T1000 (cell line): ENCODE data around the gene NOSTRIN.
"Not testable (repeated sequence)": the region's sequence is repeated elsewhere in the genome, so short reads cannot be mapped to it uniquely, and the experiment has no call there.

ENCODE experiments used
- DNase-seq: peaks from one replicate; lab custom pipeline; 2025; ENCODE audit warnings: mixed read lengths; lab: John Stamatoyannopoulos, UW

The NOSTRIN gene, protein sequence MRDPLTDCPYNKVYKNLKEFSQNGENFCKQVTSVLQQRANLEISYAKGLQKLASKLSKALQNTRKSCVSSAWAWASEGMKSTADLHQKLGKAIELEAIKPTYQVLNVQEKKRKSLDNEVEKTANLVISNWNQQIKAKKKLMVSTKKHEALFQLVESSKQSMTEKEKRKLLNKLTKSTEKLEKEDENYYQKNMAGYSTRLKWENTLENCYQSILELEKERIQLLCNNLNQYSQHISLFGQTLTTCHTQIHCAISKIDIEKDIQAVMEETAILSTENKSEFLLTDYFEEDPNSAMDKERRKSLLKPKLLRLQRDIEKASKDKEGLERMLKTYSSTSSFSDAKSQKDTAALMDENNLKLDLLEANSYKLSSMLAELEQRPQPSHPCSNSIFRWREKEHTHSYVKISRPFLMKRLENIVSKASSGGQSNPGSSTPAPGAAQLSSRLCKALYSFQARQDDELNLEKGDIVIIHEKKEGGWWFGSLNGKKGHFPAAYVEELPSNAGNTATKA

DNA sequence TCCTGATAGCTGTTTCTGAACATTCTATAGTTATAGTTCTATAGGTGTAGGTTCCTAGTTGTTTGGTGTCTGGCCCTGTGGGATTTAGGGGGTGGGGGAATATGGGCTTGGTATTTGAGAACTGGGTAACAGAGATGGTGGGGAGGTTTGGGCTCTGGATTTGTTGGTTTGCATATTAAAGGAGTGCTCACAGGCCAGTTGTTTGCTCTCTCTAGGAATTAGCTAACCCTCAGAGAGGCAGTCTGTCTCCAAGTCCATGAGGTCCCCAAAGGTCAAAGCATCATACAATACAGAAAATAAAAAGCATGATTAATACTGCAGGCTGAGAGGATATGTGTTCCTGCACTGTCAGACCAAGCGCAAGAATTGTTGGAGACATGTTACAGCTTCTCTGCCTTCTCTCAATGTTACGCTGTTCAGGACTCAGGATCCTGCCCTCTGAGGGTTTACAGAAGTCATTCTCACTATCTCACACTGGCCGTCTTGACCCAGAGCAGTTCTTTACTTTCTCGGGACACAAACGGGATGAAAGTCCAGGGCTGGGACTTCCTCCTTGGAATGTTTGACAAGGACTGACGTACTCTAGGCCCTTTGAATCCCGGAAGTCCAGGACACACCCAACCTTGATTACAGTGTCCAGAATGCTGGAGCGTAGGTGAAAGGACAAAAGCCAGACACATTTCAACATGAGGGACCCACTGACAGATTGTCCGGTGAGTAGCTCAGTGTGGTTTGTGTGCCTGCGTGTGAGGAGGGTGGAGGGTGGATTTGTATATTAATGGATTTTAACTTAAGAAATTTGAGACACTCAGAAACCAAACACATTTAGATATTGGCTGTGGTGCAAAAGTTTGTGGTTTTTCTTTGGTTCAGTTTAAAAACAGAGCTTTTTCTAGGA is at the start of gene NOSTRIN:
Gene NOSTRIN, plus strand, starts transcription at position 677 of the 898 bp plus-strand sequence. Its CDS starts 10 bp downstream, at position 687.
- no peak for DNase-seq

DNA sequence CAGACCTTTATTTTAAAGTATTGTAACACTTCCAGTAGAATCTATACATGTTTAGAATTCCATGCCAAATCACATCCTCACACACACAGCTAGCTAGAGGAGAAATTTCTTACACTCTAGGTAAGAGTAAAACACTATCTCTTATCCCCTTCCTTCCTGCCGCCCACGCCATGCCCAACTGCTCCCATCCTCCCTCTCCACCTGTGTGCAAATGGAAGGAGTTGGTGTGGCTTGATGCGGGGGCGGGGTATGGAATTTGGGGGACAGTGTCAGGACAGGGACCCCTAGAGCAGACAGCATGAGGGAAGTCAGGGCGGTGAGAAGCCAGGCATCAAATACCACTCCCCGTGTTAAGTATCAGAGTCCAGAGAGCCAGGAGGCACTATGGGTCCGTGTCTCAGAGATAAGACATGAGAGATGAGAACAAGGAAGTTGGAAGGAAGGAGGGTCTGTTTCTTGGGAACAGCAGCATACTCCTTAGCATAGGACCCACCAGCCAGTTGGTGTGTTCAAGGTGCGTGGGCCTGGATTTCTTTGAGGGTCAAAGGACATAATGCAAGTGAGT is 48.6 kb upstream of the NOSTRIN start:
- DNase-seq = no peak

DNA sequence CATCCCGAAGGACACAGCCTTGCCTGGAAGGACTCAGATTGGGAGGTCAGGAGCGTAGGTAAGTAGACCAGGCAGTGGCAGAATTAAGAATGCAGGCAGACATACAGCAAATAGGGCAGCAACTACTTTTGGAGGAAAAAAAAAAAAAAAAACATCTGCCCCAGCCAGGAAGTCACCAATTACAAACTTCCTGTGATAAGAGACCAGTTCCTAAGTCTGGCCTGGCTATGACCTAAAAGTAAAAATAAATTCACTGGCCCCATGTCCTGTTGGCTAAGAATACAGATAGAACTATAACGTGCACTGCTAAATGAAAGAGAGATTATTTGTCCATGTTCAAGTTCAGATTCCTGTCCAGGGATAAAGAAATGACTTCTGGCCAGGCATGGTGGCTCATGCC is 45.2 kb upstream of the NOSTRIN start:
- no peak for DNase-seq

DNA sequence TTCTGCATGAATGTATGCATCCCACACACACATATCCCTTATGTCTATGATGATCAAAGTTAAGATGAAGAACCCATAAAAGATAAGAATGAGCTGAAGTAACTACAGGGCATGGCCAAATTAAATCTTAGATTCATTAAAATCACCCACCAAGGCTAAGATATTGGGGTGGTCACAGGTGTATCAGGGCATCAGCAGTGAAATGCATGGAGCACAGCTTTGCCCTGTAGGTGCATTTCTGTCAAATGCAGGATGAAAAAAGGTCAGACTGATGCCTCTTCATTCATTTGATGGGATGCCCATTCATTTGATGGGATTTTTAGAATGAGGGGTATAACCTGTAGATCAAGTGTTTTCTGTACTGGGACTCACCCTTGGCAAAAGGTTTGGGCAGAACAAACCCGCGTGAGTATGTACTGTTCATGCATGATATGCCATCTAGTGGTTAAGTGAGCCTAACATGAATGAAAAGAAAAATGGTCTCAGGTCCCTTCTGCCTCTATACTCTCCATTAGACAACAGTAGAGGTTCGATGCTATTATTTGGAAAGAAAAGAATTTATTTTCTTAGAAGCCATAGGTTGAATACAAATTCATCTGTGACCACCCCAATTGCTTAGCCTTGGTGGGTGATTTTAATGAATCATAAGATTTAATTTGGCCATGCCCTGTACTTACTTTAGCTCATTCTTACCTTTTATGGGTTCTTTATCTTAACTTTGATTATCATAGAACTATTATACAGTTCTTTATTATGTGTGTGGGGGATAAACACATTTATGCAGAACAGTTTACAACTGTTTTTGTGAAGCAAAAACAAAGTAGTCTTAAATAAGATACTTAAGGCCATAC is 43.2 kb upstream of the NOSTRIN start:
- DNase-seq = no peak

DNA sequence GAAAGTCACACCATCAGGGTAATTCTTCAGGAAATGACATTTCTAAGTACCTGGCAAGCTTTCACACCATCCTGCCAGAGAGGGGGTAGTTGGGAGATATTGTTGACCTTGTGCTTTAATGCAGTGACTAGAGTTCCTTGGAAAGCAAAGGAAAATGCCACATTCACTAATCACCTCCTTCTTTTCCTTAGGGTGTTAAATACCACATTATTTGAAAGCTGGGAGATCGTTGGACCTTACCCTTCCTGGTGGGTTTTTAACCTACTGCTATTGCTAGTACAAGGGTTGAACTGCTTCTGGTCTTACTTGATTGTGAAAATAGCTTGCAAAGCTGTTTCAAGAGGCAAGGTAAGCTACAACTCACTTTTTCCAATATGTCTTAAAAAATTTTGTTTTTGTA is 37.0 kb upstream of the NOSTRIN start:
- no peak for DNase-seq

DNA sequence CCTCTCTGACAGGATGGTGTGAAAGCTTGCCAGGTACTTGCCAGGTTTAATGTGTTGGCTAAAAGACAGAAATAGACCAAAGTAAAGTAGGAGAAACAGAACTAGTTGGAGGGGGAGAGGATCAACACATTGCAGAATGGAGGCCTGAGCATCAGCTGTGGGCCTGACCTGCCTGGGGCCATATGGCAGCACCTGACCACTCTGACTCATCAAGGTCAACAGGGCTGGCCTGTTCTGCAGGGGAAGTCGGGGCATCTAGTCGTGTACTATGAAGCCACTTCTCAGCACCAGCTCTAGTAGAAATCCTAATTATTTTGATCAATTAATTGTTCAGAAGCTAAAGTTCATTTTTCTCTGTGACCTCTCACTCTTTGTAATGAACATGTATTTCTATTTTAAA is 35.8 kb upstream of the NOSTRIN start:
- DNase-seq = no peak

DNA sequence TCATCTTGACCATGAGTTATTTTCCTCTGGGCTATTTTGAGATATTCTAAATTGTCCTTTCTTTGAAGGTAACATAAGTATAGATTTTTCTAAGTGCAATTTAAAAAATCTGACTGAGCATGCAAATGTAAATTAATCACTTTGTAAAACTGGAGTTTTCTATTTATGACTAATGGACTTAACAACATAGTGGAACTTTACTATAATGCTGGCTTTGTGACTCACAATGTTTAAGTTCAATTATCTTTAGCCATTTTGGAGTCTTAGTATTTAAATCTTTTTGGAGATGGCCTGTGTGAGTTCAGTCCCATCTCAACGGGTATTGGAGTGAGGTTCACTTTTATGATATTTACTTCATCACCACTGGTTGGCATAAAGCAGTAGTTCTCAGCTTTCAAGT is 35.2 kb upstream of the NOSTRIN start:
- DNase-seq = no peak

DNA sequence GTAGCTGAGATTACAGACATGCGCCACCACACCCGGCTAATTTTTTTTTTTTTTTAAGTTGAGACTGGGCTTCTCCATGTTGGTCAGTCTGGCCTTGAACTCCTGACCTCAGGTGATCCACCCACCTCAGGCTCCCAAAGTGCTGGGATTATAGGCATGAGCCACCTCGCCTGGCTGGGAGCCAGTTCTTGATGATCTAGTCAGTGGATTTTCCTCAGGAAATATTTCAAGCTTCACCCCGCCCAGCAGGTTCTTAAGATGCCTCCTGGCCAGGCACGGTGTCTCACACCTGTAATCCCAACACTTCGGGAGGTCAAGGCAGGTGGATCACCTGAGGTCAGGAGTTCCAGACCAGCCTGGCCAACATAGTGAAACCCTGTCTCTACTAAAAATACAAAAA is 34.1 kb upstream of the NOSTRIN start:
- not testable (repeated sequence) for DNase-seq

DNA sequence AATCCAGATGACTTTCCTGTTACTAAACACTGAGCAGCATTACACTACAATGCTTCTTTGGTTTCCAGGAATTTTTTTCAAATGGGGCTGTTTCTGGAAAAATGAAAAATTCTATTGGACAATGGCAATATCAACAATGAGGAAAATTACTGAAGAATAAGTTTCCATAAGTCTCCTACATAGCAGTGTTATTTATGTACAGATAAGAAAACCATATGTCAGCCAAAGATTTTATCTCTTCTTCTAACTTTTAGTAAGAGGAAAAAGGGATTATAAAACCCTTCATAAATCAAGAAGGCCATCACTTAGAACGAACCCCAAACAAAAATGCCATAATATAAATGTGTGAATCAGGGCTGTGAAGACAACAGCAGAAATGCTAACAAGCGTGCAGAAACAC is 31.6 kb upstream of the NOSTRIN start:
- DNase-seq = no peak

DNA sequence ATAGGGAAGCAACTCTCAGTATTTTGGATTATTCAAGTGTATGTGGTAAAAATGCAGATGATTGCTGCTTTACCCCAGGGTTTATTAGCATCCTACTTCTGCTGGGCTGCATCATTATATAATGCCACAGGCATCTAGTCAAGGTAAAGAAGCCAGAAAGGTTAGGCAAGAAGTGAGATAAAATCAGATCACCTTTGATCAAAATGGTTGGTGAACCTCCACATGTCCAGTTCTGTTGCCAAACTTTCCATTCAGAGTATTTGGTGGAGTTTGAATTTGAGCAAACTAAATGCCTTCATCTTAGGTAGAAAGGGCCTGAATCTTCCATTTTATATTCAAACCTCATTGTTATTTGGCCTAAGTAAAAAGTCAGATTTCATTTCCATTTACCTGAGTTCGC is 29.7 kb upstream of the NOSTRIN start:
- DNase-seq = no peak

DNA sequence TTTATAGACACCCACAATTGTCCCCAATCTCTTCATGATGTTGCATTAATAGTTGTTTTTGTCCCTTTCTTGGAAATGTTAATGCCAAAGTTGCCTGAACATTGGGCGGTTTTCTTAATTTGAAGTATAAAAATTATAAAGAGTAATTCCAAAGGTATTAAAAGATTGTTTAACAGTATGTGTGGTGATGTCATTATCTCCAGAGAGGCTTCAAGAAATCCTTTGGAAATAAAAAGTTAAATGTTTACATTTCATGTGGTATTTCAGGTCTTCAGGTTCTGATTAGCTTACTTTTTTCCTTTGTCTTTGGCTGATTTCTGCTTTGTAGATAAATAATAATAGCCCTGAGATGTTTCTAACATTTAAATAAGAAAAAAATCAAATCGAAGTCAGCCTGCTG is 29.3 kb upstream of the NOSTRIN start:
- DNase-seq = no peak

DNA sequence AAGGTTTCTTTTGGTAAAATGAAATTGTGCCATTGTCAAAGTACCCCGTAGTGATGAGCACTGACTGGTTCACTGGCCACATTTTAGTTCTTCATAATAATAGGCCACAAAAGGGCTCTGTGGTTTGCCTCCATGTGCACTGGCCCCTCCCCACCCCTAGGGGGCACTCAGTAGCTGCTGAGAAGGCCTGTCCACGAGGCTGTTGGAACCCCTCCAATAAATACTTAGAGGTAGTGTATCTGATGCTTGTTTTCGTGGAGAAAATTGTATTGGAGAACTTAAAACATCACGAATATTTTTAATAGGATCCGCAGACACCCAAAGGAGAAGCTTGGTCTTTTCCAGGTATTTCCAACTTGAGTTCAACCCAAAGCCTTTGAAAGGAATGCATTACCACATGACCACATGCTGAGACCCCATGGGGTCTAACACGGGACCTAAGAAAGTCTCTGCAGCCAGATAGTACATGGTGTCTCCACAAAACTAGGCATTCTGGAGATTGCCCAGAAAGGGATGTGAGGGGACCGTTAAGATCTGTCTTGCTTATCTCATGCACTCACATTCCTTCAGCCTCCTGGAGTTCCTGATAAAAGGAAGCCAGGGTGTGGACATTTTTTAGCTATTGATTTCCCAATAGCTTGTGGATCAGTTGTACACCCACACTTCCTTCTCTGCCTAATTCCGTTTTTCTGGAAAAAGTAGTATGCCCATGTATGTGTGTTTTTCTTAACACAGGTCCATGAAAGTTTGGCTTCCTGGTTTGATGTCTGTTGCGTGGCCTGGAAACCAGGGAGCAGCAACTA is 28.5 kb upstream of the NOSTRIN start:
- no peak for DNase-seq

DNA sequence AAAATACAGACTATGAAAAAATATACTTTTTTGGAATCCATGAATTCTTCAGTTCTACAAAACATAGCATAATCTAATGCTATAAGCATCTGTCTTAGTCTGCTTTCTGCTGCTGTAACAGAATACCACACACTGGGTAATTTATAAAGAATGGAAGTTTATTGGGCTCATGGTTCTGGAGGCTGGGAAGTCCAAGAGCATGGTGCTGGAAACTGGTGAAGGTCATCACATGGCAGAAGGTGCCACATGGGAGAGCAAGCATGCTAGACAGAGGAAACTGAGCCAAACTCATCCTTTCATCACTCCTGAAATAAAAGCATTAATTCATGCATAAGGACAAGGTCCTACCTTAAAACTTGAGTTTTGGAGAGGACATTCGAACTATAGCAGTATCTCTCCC is 26.6 kb upstream of the NOSTRIN start:
- no peak for DNase-seq

DNA sequence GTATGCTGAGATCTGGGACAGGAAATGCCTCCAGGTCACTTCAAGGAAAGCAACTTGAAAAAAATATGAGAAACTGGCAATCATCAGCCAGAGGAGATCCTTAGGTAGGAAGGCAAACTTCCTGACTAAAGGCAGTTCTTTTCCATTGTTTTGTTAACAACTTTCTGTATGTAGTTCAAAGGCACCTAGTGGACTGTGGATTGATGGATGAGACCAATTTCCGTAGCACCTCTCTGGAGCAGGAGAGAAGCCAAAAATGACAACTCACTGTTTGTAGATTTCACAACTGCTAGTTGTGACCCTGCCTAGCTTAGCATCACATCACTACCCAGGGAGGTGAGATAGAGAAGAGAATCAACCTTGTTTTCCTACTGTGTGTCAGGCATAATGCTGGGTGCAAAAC is 21.8 kb upstream of the NOSTRIN start:
- DNase-seq = no peak

DNA sequence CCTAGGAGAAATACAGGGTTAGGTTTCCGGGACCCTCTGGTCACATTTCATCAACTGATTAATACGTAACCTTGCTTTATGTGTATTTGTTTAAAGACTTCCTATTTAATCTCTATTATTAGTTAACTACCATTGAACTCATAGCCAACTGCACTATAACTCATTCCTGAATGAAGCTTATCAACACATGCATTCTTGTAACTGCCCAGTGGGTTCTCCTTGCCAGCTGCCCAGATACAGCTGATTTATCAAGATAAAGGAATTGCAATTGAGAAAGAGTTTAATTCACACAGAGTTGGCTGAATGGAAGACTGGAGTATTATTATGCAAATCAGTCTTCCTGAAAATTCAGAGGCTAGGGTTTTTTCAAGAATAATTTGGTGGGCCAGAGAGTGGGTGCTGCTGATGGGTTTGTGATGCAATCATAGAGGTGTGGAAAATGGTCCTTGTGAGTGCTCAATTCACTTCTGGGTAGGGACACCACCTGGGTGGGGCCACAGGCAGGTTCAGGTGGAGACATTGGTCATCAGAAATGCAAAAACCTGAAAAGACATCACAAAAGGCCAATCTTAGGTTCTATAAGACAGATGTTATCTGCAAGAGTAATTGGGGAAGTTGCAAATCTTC is 21.1 kb upstream of the NOSTRIN start:
- DNase-seq = no peak

DNA sequence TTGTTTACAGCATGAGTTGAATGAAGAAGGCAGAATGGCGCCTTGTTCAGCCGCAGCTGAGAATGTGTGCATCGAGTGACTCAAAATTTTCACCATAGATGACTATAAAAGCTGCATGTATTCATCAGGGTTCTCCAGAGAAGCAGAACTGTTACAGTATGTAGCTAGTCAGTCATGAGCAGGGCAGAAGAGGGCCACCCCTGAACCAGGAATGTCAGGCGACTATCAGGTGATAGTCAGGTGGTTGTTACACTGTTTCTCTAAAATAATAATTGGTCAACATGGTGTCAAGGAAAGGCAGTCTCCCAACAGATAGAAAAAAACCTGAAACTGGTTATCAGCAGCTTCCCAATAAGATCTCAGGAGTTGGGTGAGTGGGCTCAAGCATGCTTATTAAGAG is 20.2 kb upstream of the NOSTRIN start:
- DNase-seq = no peak

DNA sequence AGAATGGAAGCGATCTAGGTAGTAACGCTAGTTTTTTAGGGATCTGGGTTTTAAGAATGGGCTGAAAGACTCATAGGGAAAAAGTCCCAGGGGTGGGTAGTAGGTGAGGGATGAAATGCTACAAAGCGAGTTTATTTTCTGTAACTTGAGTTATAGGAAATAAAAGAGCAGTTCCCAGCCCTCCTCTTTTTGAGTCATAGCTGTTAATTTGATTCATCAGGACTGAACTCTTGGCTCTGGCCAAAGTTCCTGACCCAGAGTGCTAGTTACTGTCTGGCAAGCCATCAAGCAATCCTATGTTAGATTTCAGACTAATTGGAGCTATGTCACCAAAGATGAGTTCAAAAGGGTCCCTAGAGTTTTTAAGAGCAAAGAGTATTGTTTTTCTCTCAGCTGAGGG is 17.4 kb upstream of the NOSTRIN start:
- no peak for DNase-seq

DNA sequence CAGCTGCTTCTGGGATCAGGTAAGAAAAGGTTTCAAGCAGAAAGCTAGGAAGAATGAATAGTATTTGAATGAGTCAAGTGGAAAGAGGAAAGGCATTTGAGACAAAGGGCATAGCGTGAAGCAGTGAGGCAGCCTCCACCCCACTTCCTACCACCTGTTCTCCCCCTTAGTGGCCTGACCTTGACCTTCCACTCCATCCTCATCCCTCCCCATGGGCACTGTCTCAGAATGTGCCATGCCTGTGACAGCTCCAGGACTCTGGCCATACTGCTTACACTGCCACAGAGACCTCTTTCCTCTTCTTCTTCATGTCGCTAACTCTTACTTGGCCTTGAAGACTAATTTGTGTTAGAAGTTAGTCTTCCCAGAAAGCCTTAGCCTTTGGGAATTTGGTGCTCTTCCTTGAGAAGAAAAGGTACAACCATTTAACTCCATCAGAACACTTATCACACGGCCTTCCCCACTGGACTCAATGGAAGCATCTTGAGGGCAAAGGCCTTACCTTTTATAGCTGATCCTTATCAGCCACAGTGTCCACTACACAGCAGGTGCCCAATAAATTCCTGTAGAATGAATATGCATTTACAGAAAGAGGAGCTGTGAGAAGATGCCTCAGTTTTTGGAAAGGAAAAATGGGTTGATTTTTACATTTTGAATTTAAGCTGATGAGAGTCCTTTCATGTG is 15.2 kb upstream of the NOSTRIN start:
- DNase-seq = no peak

DNA sequence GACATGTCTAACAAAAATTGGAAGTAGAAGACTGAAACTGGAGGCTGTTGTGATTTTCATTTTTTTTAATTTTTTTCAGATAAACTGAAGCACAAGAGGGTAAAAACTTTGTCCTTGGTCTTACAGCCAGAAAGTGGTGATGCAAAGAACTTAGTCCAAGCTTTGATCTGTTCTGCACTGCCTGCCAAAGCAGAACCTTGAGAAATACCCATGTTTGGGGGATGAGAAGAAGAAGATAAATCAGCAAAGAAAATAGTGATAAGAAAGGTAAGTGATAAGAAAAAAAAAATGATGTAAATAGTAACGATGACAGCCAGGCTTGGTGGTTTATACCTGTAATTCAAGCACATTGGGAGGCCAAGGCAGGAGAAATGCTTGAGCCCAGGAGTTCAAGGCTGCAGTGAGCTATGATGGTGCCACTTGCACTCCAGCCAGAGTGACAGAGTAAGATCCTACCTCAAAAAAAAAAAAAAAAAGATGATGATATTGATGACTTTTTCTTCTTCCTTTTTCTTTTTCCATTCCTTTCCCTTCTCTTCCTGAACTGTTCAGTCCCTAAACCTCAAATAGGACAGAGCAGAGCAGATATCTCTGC is 14.6 kb upstream of the NOSTRIN start:
- no peak for DNase-seq
